Vagina (tissue), 2 donors: ENCODE measurements around the gene JMJD6. TPM values are rescaled to one million over a fixed set of nuclear protein-coding genes. Genes with fewer than 3 reads are reported as not detected.
"Not testable (repeated sequence)": the region's sequence is repeated elsewhere in the genome, so short reads cannot be mapped to it uniquely, and the experiment has no call there.

Source experiments
- DNase-seq, 2 donors: peaks; one replicate each; pipeline ENCODE4 v3.0.0-alpha.2; 2017; ENCODE audit errors: extremely low spot score in 2 of 2
- H3K27ac ChIP-seq: fragments of 200-600 bp; sonication (generic); one replicate; pipeline ENCODE4 v1.5.1; 2019
- H3K27me3 ChIP-seq: fragments of 200-600 bp; sonication (generic); one replicate; pipeline ENCODE4 v1.5.1; 2019
- H3K36me3 ChIP-seq, 2 donors: fragments of 200-600 bp; sonication (generic); one replicate each; pipeline ENCODE4 v1.5.1; 2017 to 2019
- H3K4me1 ChIP-seq: fragments of 200-600 bp; sonication (generic); one replicate; pipeline ENCODE4 v1.5.1; 2019
- H3K4me3 ChIP-seq, 2 donors: fragments of 200-600 bp; sonication (generic); 1 replicate in 1 of 2; 2 replicates in 1 of 2; pipeline ENCODE4 v1.5.1; 2016 to 2019
- H3K9me3 ChIP-seq: fragments of 200-600 bp; sonication (generic); one replicate; pipeline ENCODE4 v1.5.1; 2019
- CTCF ChIP-seq, 3 experiments: fragments of 450-650 bp in 2 of 3; fragments of 200-600 bp in 1 of 3; sonication (generic) in 1 of 3; IDR thresholded peaks; one replicate each; pipeline ENCODE4 v1.5.1; 2017 to 2019; ENCODE audit warnings: antibody characterized with exemption in 3 of 3, mild to moderate bottlenecking in 2 of 3, moderate library complexity in 2 of 3
- POLR2A ChIP-seq, 2 donors: fragments of 450-650 bp; IDR thresholded peaks; one replicate each; pipeline ENCODE4 v1.6.1; 2017; ENCODE audit warnings: antibody characterized with exemption in 2 of 2, mild to moderate bottlenecking in 2 of 2, moderate library complexity in 2 of 2
- POLR2AphosphoS5 ChIP-seq, 2 donors: sonication (generic); formaldehyde crosslinking; IDR thresholded peaks; one replicate each; pipeline ENCODE4 v1.9.0; 2017; ENCODE audit warnings: antibody characterized with exemption in 2 of 2, mild to moderate bottlenecking in 2 of 2, low read depth in 1 of 2; ENCODE audit not compliant: insufficient read depth in 1 of 2
- intact Hi-C: fragments of 100-400 bp; cut with DNase I; formaldehyde crosslinking; loops from one replicate; pipeline ENCODE4 v1.15.1; 2023
- total RNA-seq: library from RNA; depleted of rRNA; stranded (reverse); fragments of >200 nt; gene quantifications from one replicate; pipeline ENCODE4 v1.2.3, GENCODE V29; 2016

JMJD6 gene
- total RNA-seq, 1 donor from 2014 or later, result 28.0 TPM

GRCh38 chr17:76733618-76733957 is 7.2 kb upstream of the JMJD6 start:
- no peaks in the 10 kb centered on the region for H3K9me3 ChIP-seq
- no peaks in the 10 kb centered on the region for H3K27me3 ChIP-seq
- no peak for DNase-seq
- H3K36me3 ChIP-seq, result peaks cover 0 to 55% of the 10 kb centered on the region in 2 donors
- peak overlapping the region in 1 of 2 donors; percentile 98 for H3K4me3 ChIP-seq
- TF ChIP-seq POLR2AphosphoS5 (IDR thresholded peaks at IDR 0.05; ENCODE audit: insufficient read depth in 1 of 2, low read depth in 1 of 2), result no peak
- TF ChIP-seq POLR2A (IDR thresholded peaks at IDR 0.05), result no peak
- TF ChIP-seq CTCF (IDR thresholded peaks at IDR 0.05), result no peak
- H3K4me1 ChIP-seq, result peaks cover 64% of the 10 kb centered on the region
- no peak overlapping the region for H3K27ac ChIP-seq
- intact Hi-C loops, result no loop called here

- Histone ChIP-seq H3K36me3 (peaks cover 0 to 55% of the 10 kb centered on the region in 2 donors), H3K9me3 (no peaks in the 10 kb centered on the region), H3K4me3 (no peak overlapping the region), H3K27ac (no peak overlapping the region), H3K27me3 (no peaks in the 10 kb centered on the region), H3K4me1 (peaks cover 65% of the 10 kb centered on the region)
- intact Hi-C loops, result no loop called here
- DNase-seq, result no peak
- TF ChIP-seq CTCF (IDR thresholded peaks at IDR 0.05) (no peak), POLR2AphosphoS5 (IDR thresholded peaks at IDR 0.05; ENCODE audit: insufficient read depth in 1 of 2, low read depth in 1 of 2) (no peak), POLR2A (IDR thresholded peaks at IDR 0.05) (no peak)
These were observed 6.6 kb upstream of the JMJD6 start for GRCh38 chr17:76732734-76733617.

GRCh38 chr17:76731800-76732733 is 5.7 kb upstream of the JMJD6 start:
- H3K9me3 ChIP-seq, intact Hi-C loops, DNase-seq, H3K4me3 ChIP-seq, H3K27ac ChIP-seq, H3K27me3 ChIP-seq: not testable (repeated sequence)
- Histone ChIP-seq H3K4me1 (peaks cover 74% of the 10 kb centered on the region), H3K36me3 (peaks cover 0 to 55% of the 10 kb centered on the region in 2 donors)

- Histone ChIP-seq H3K9me3 (no peaks in the 10 kb centered on the region), H3K27ac (peak overlapping the region; percentile 99), H3K36me3 (peaks cover 0 to 49% of the 10 kb centered on the region in 2 donors), H3K27me3 (no peaks in the 10 kb centered on the region), H3K4me1 (peaks cover 70% of the 10 kb centered on the region), H3K4me3 (peak overlapping the region; percentile 80 to 95)
- intact Hi-C loops, result no loop called here
- TF ChIP-seq POLR2A (IDR thresholded peaks at IDR 0.05), result no peak
- no peak for TF ChIP-seq CTCF (IDR thresholded peaks at IDR 0.05)
- TF ChIP-seq POLR2AphosphoS5 (IDR thresholded peaks at IDR 0.05; ENCODE audit: insufficient read depth in 1 of 2, low read depth in 1 of 2), result no peak
- no peak for DNase-seq
These were observed 1.5 kb upstream of the JMJD6 start for GRCh38 chr17:76727745-76728456.
